22Rv1 (cell line): ENCODE data around the gene TBC1D22B.

Experiments
- ZFX ChIP-seq: fragments of 450-650 bp; IDR thresholded peaks from 2 replicates; pipeline ENCODE4 v1.6.1; 2017; ENCODE audit warnings: antibody characterized with exemption, borderline replicate concordance
- TF ChIP-seq, protein P1 (sequence below): fragments of 450-650 bp; IDR thresholded peaks from 2 replicates; pipeline ENCODE4 v1.5.1; 2017; ENCODE audit warnings: mild to moderate bottlenecking

DNA sequence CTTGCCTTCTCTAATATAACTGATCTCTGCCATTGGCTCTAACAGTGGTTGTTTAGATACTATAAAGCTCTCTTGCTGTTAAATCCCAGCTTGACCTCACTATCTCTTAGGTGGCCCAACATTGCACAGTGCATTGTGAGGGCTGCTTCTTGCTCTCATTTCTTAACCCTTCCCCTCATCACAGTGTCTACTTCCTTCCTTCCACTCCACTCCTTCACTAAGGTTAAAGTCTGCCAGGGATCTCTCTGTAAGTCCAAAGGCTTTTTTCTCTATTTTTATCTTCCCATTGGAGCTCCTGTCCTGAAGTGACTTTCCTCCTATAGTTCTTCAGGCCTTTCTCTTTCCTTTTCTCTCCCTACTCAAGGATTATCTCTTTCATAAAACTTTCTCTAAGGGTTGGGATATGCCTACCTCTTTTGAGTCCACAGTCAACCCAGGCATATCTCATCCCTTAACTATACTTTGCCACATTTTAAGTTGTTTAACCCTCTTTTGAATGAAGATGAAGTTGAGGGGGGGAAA is 4.0 kb upstream of the TBC1D22B start:
- TF ChIP-seq, protein P1, sequence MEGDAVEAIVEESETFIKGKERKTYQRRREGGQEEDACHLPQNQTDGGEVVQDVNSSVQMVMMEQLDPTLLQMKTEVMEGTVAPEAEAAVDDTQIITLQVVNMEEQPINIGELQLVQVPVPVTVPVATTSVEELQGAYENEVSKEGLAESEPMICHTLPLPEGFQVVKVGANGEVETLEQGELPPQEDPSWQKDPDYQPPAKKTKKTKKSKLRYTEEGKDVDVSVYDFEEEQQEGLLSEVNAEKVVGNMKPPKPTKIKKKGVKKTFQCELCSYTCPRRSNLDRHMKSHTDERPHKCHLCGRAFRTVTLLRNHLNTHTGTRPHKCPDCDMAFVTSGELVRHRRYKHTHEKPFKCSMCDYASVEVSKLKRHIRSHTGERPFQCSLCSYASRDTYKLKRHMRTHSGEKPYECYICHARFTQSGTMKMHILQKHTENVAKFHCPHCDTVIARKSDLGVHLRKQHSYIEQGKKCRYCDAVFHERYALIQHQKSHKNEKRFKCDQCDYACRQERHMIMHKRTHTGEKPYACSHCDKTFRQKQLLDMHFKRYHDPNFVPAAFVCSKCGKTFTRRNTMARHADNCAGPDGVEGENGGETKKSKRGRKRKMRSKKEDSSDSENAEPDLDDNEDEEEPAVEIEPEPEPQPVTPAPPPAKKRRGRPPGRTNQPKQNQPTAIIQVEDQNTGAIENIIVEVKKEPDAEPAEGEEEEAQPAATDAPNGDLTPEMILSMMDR: no peak
- no peak for TF ChIP-seq ZFX
